GM20000 (cell line): ENCODE measurements around the gene PRCD.

Source experiments
- DNase-seq: peaks from one replicate; pipeline ENCODE4 v3.0.0; 2012; ENCODE audit warnings: low spot score
- TF ChIP-seq, protein P1 (sequence below): IDR thresholded peaks from 2 replicates; pipeline ENCODE4 v1.5.1; 2012; ENCODE audit warnings: mild to moderate bottlenecking, control low read depth; ENCODE audit errors: extremely low read depth, missing control alignments

Gene PRCD

DNA sequence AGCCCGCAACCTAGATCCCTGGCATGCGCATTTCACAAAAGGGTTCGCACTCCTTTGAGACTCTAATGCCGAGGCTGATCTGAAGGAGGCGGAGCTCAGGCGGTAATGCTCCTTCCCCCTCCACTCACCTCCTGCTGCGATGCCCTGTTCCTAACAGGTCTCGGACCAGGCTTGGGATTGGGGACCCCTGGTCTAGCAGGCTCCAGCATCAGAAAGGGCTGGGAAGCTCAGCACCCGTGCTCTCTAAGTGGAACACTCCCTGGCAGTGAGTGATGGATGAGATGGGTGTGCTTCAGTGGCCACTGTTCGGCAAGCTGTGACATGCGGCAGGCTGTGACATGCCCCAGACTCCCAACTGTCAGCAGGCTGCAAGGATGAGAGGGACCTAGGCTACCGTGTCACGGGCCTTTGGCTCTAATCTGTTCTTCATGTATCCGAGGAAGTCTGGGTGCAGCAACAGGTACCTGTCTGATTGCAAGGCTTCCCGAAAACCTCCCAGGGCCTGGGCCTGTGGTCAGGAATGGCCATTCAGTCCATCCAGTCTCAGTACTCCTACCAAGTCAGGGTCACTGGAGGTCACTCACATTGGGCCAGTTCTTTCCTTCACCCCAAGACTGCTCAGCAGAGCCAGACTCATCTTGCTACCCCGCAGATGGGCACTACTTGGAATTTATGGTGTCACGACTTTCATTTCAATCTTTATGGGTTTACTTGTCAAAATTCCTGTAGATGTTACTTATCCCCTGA is 47.1 kb downstream of the PRCD start:
- TF ChIP-seq, protein P1, sequence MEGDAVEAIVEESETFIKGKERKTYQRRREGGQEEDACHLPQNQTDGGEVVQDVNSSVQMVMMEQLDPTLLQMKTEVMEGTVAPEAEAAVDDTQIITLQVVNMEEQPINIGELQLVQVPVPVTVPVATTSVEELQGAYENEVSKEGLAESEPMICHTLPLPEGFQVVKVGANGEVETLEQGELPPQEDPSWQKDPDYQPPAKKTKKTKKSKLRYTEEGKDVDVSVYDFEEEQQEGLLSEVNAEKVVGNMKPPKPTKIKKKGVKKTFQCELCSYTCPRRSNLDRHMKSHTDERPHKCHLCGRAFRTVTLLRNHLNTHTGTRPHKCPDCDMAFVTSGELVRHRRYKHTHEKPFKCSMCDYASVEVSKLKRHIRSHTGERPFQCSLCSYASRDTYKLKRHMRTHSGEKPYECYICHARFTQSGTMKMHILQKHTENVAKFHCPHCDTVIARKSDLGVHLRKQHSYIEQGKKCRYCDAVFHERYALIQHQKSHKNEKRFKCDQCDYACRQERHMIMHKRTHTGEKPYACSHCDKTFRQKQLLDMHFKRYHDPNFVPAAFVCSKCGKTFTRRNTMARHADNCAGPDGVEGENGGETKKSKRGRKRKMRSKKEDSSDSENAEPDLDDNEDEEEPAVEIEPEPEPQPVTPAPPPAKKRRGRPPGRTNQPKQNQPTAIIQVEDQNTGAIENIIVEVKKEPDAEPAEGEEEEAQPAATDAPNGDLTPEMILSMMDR: no peak
- no peak for DNase-seq

- no peak for DNase-seq
- TF ChIP-seq, protein P1: no peak
Measured at GRCh38 chr17:76588182-76588581, 48.3 kb downstream of the PRCD start.

DNA sequence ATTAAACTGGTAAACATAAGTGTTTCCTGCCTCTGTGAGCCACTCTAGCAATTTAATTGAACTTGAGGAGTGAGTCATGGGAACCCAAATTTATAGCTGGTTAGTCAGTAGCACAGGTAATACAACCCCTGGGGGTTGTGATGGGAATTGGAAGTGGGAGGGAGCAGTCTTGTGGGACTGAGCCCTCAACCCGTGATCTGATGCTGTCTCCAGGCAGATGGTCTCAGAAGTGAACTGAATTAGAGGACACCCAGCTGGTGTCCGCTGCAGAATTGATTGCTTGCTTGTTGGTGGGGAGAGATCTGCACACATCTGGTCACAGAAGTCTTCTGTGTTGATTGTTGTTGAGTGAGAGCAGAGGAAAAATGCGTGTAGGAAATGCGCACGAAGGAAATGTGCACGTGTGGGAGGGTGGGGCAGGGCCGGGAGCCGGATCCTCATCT is 53.6 kb downstream of the PRCD start:
- TF ChIP-seq, protein P1: no peak
- no peak for DNase-seq

DNA sequence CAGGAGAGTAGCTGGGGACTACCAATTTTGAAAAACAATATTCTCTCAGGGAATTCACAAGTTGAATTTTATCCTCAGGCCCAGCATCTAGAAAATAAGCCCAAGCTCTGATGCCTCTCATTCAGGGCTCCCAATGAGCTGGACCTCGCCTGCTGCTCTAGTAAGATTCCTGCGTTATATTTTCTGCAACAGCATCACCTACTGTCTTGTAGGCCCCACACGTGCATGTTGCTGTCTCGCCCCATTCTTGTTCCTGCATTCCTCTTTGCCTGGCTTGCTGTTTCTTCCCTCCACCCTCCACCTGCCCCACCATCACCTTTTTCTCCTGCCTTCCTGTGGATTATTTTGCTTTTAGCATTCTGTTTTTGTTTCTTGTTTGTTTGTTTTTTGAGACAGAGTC is 54.1 kb downstream of the PRCD start:
- no peak for DNase-seq
- TF ChIP-seq, protein P1: no peak

DNA sequence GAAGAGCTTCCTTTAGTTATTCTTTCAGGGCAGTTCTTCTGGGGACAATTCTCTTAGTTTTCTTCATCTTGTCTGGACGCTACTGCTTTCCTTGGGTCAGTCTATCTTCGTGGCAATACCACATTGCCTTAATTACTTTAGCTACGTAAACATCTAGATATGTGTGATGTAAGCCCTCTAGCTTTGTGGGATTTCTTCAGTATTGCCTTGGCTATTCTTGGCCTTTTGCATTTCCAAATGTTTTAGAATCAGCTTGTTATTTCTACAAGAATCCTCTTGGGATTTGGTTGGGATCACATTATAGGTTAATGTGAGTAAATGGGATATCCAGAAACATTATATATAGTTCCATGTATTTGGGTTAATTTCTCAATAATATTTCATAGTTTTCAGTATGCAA is 54.8 kb downstream of the PRCD start:
- TF ChIP-seq, protein P1: no peak
- DNase-seq: no peak
